B cell (primary cell): ENCODE data around the gene ARGLU1. TPM values are rescaled to one million over a fixed set of nuclear protein-coding genes. Genes with fewer than 3 reads are reported as not detected.

Experiments used
- ATAC-seq: fragments of 200-7000 bp; cut with Tn5 transposase; one replicate; pipeline ENCODE4 v1.10.0; 2021; ENCODE audit warnings: low read depth, mild to moderate bottlenecking, moderate number of reproducible peaks, moderate library complexity
- CTCF ChIA-PET: fragments of 350-600 bp; sonication (Branson Sonifier 250); formaldehyde crosslinking; loops from one replicate; lab custom pipeline; 2021; ENCODE audit warnings: antibody characterized with exemption, inconsistent platforms; lab: Charles Lee
- POLR2A ChIA-PET: fragments of 350-600 bp; sonication (Branson Sonifier 250); formaldehyde crosslinking; loops from one replicate; lab custom pipeline; 2021; ENCODE audit warnings: antibody characterized with exemption; lab: Charles Lee
- DNase-seq: peaks from one replicate; pipeline ENCODE4 v3.0.0; 2013
- H2AFZ ChIP-seq: 2 replicates; pipeline ENCODE4 v1.6.1; 2012; ENCODE audit warnings: mild to moderate bottlenecking, low read depth, low read length; ENCODE audit not compliant: insufficient read depth, poor library complexity, severe bottlenecking
- H3K27ac ChIP-seq, 2 donors: 1 replicate in 1 of 2; 2 replicates in 1 of 2; pipeline ENCODE4 v1.5.1; 2012 to 2013; ENCODE audit warnings: low read length in 2 of 2, mild to moderate bottlenecking in 2 of 2, moderate library complexity in 1 of 2
- H3K27me3 ChIP-seq, 4 experiments: fragments of 200-600 bp in 1 of 4; sonication (generic) in 1 of 4; replicated peaks in 1 of 4; 1 replicate in 2 of 4; 2 replicates in 2 of 4; pipeline versions ENCODE4 v1.6.1 to v1.7.0; 2013 to 2016; ENCODE audit warnings: low read length in 3 of 4, mild to moderate bottlenecking in 2 of 4, mixed read lengths in 1 of 4, moderate library complexity in 1 of 4; ENCODE audit not compliant: insufficient read depth in 4 of 4, control insufficient read depth in 3 of 4; ENCODE audit errors: control extremely low read depth in 1 of 4
- H3K36me3 ChIP-seq, 2 experiments: replicated peaks in 1 of 2; 1 replicate in 1 of 2; 2 replicates in 1 of 2; pipeline versions ENCODE4 v1.6.1 to v1.7.1; 2013; ENCODE audit warnings: low read length in 1 of 2; ENCODE audit not compliant: insufficient read depth in 2 of 2, control insufficient read depth in 1 of 2; ENCODE audit errors: control extremely low read depth in 1 of 2, extremely low read depth in 1 of 2
- H3K4me1 ChIP-seq, 2 donors: fragments of 200-600 bp in 1 of 2; sonication (generic) in 1 of 2; 1 replicate in 1 of 2; 2 replicates in 1 of 2; pipeline versions ENCODE4 v1.5.1 to v1.6.1; 2013 to 2017; ENCODE audit warnings: low read length in 2 of 2; ENCODE audit not compliant: control insufficient read depth in 2 of 2, insufficient read depth in 2 of 2
- H3K4me2 ChIP-seq: replicated peaks from 2 replicates; pipeline ENCODE3; 2012; ENCODE audit warnings: mild to moderate bottlenecking, low read depth, low read length; ENCODE audit not compliant: poor library complexity, severe bottlenecking
- H3K4me3 ChIP-seq, 5 experiments: fragments of 200-600 bp in 1 of 5; sonication (generic) in 1 of 5; 1 replicate in 3 of 5; 2 replicates in 2 of 5; pipeline versions ENCODE4 v1.5.1 to v1.7.0; 2011 to 2016; ENCODE audit warnings: low read length in 4 of 5, mild to moderate bottlenecking in 4 of 5, low read depth in 2 of 5, control low read depth in 1 of 5, moderate library complexity in 1 of 5; ENCODE audit not compliant: insufficient read depth in 1 of 5; ENCODE audit errors: control extremely low read depth in 1 of 5, extremely low read depth in 1 of 5
- H3K79me2 ChIP-seq: fragments of 200-600 bp; sonication (generic); one replicate; pipeline ENCODE4 v1.6.0; 2016; ENCODE audit warnings: low read length; ENCODE audit not compliant: control insufficient read depth, insufficient read depth
- H3K9ac ChIP-seq: fragments of 200-600 bp; sonication (generic); 2 replicates; pipeline ENCODE4 v1.6.1; 2017; ENCODE audit warnings: mild to moderate bottlenecking, low read length, moderate library complexity
- H3K9me3 ChIP-seq, 3 donors: one replicate each; pipeline versions ENCODE4 v1.6.1 to v1.7.1; 2013; ENCODE audit warnings: low read length in 2 of 3; ENCODE audit not compliant: control insufficient read depth in 2 of 3, insufficient read depth in 1 of 3; ENCODE audit errors: control extremely low read depth in 1 of 3
- H4K20me1 ChIP-seq: 2 replicates; pipeline ENCODE4 v1.6.0; 2012; ENCODE audit warnings: mild to moderate bottlenecking, low read length; ENCODE audit not compliant: insufficient read depth, control insufficient read depth, poor library complexity, severe bottlenecking
- H3K27ac Mint-ChIP-seq: one replicate; pipeline ENCODE4 v1.8.0; 2021; ENCODE audit warnings: mixed read lengths
- H3K27me3 Mint-ChIP-seq: one replicate; pipeline ENCODE4 v1.8.0; 2021; ENCODE audit warnings: mixed read lengths
- H3K4me1 Mint-ChIP-seq: one replicate; pipeline ENCODE4 v1.8.0; 2021; ENCODE audit warnings: mixed read lengths
- H3K4me3 Mint-ChIP-seq: one replicate; pipeline ENCODE4 v1.8.0; 2021; ENCODE audit warnings: mixed read lengths
- H3K9me3 Mint-ChIP-seq: one replicate; pipeline ENCODE4 v1.8.0; 2022; ENCODE audit warnings: mixed read lengths; ENCODE audit not compliant: insufficient read depth
- CTCF ChIP-seq: fragments of 200-600 bp; IDR thresholded peaks from one replicate; pipeline ENCODE4 v1.8.0; 2022; ENCODE audit warnings: antibody characterized with exemption, mild to moderate bottlenecking
- EZH2 ChIP-seq: IDR thresholded peaks from 2 replicates; pipeline ENCODE4 v1.6.1; 2012; ENCODE audit warnings: borderline replicate concordance, low read depth, mild to moderate bottlenecking, moderate library complexity, low read length; ENCODE audit not compliant: insufficient read depth, poor library complexity, severe bottlenecking
- WGBS: methylation state at CpG from one replicate; pipeline ENCODE4 v1.1.5; 2013; ENCODE audit warnings: missing lambda C conversion rate; ENCODE audit not compliant: insufficient coverage; 5-methylcytosine and 5-hydroxymethylcytosine counted together
- intact Hi-C: fragments of 100-400 bp; cut with micrococcal nuclease; formaldehyde crosslinking; loops from one replicate; pipeline ENCODE4 v1.10.0; 2022
- polyA plus RNA-seq: library from polyadenylated mRNA; depleted of rRNA; stranded (reverse); fragments of >200 nt; gene quantifications from 2 replicates; pipeline ENCODE4 v1.2.3, GENCODE V29; 2012
- total RNA-seq, 2 donors: library from RNA; stranded (reverse); fragments of 120-200 nt in 1 of 2; gene quantifications; 1 replicate in 1 of 2; 2 replicates in 1 of 2; pipeline versions ENCODE4 v1.2.3 to v1.2.4, GENCODE V29; 2013 to 2022

ARGLU1 gene
- total and polyA plus RNA-seq, 2 donors (not counting 1 experiment from before 2014, with no cell fraction given): 170 to 261 TPM

GRCh38 chr13:106558527-106558926, 9.4 kb downstream of the ARGLU1 start:
- CTCF ChIA-PET: no interaction called here
- no peak overlapping the region for H3K4me3 Mint-ChIP-seq
- H3K27ac Mint-ChIP-seq: no peak overlapping the region
- DNase-seq (no peak), ATAC-seq (no peak)
- H3K9me3 Mint-ChIP-seq: no peaks in the 10 kb centered on the region
- Histone ChIP-seq H3K27ac (no peak overlapping the region), H3K4me1 (peaks cover 15 to 25% of the 10 kb centered on the region in 2 donors), H3K9ac (no peak overlapping the region), H4K20me1 (peaks cover 93% of the 10 kb centered on the region), H3K36me3 (peaks cover 9 to 51% of the 10 kb centered on the region in 2 experiments), H3K9me3 (no peaks in the 10 kb centered on the region), H2AFZ (no peak overlapping the region), H3K27me3 (no peaks in the 10 kb centered on the region), H3K4me2 (no peak overlapping the region), H3K79me2 (peaks cover 100% of the 10 kb centered on the region), H3K4me3 (no peak overlapping the region)
- intact Hi-C loops: no loop called here
- POLR2A ChIA-PET: no interaction called here
- H3K27me3 Mint-ChIP-seq: no peaks in the 10 kb centered on the region
- no peak for TF ChIP-seq EZH2
- TF ChIP-seq CTCF: no peak
- peaks cover 39% of the 10 kb centered on the region for H3K4me1 Mint-ChIP-seq

- H3K9me3 Mint-ChIP-seq: no peaks in the 10 kb centered on the region
- intact Hi-C loops: no loop called here
- no peak for ATAC-seq
- peaks cover 96% of the 10 kb centered on the region for H3K79me2 ChIP-seq
- no peak overlapping the region for H2AFZ ChIP-seq
- peaks cover 24% of the 10 kb centered on the region for H3K4me1 Mint-ChIP-seq
- H3K4me1 ChIP-seq: peaks cover 0 to 2% of the 10 kb centered on the region in 2 donors
- H3K27ac ChIP-seq: no peak overlapping the region
- H3K27me3 Mint-ChIP-seq: no peaks in the 10 kb centered on the region
- no peak overlapping the region for H3K9ac ChIP-seq
- WGBS: 100% methylated on average over 1 of the region's 4 CpGs
- TF ChIP-seq CTCF (no peak), EZH2 (no peak)
- H3K9me3 ChIP-seq: no peaks in the 10 kb centered on the region
- H3K27me3 ChIP-seq: no peaks in the 10 kb centered on the region
- no peak overlapping the region for H3K27ac Mint-ChIP-seq
- H3K4me3 ChIP-seq: no peak overlapping the region
- no peak overlapping the region for H3K4me3 Mint-ChIP-seq
- H3K36me3 ChIP-seq: peaks cover 11 to 67% of the 10 kb centered on the region in 2 experiments
- no peak overlapping the region for H3K4me2 ChIP-seq
- ChIA-PET POLR2A (no interaction called here), CTCF (no interaction called here)
- peaks cover 93% of the 10 kb centered on the region for H4K20me1 ChIP-seq
- DNase-seq: no peak
Observed at GRCh38 chr13:106555631-106556328, 12.2 kb downstream of the ARGLU1 start.
